Cardiac muscle cell (in vitro differentiated cells and primary cell): ENCODE data around the gene PPFIA4. TPM values are rescaled to one million over a fixed set of nuclear protein-coding genes. Genes with fewer than 3 reads are reported as not detected.

Experiments used
- DNase-seq, 2 donors: peaks; one replicate each; pipeline versions ENCODE4 v3.0.0 to v3.0.0-alpha.2; 2010 to 2017; ENCODE audit warnings: low read depth in 1 of 2, low spot score in 1 of 2
- H3K27ac ChIP-seq: fragments of 200-600 bp; sonication (generic); 2 replicates; pipeline ENCODE4 v1.5.1; 2016
- H3K27me3 ChIP-seq: fragments of 200-600 bp; sonication (generic); 2 replicates; pipeline ENCODE4 v1.6.0; 2016; ENCODE audit warnings: control low read depth
- H3K36me3 ChIP-seq: fragments of 200-600 bp; sonication (generic); 2 replicates; pipeline ENCODE4 v1.5.1; 2016; ENCODE audit warnings: control low read depth
- H3K4me1 ChIP-seq: fragments of 200-600 bp; sonication (generic); 2 replicates; pipeline ENCODE4 v1.8.1; 2017; ENCODE audit warnings: low read depth, mild to moderate bottlenecking, mixed run types
- H3K4me3 ChIP-seq: fragments of 200-600 bp; sonication (generic); 2 replicates; pipeline ENCODE4 v1.5.1; 2016; ENCODE audit warnings: mild to moderate bottlenecking
- H3K9me3 ChIP-seq: fragments of 200-600 bp; sonication (generic); 2 replicates; pipeline ENCODE4 v1.5.1; 2017; ENCODE audit warnings: low read depth, mild to moderate bottlenecking, control low read depth
- polyA plus RNA-seq: library from polyadenylated mRNA; unstranded; fragments of >200 nt; fragmentation: Nextera tagmentation; extraction: Ambion mirVana; gene quantifications from 2 replicates; pipeline ENCODE4 v1.2.1, GENCODE V29; 2016
- total RNA-seq: library from RNA; depleted of rRNA; stranded (reverse); fragments of >200 nt; gene quantifications from 2 replicates; pipeline ENCODE4 v1.2.3, GENCODE V29; 2016
- TF ChIP-seq, protein P1 (sequence below): IDR thresholded peaks from 2 replicates; pipeline ENCODE4 v1.5.1; 2012; ENCODE audit warnings: low read depth, mild to moderate bottlenecking, low read length

Gene PPFIA4
- total and polyA plus RNA-seq, 2 experiments from 2014 or later, result 97.5 to 207 TPM

DNA sequence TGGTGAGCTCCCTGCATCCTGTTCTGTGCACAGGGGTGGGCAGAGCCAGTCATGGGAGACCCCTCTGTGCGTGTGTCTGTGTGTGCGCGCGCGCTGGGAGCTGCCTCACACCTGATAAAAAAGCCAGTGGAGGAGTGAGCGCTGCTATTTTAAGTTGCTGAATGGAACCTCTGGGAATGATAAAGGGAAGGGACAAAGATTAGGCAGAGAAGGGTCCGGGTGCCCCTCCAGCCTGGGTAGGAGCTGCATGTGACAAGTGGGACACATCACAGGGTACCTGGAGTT lies 102.1 kb downstream of the PPFIA4 start:
- no peak for DNase-seq
- TF ChIP-seq, protein P1, sequence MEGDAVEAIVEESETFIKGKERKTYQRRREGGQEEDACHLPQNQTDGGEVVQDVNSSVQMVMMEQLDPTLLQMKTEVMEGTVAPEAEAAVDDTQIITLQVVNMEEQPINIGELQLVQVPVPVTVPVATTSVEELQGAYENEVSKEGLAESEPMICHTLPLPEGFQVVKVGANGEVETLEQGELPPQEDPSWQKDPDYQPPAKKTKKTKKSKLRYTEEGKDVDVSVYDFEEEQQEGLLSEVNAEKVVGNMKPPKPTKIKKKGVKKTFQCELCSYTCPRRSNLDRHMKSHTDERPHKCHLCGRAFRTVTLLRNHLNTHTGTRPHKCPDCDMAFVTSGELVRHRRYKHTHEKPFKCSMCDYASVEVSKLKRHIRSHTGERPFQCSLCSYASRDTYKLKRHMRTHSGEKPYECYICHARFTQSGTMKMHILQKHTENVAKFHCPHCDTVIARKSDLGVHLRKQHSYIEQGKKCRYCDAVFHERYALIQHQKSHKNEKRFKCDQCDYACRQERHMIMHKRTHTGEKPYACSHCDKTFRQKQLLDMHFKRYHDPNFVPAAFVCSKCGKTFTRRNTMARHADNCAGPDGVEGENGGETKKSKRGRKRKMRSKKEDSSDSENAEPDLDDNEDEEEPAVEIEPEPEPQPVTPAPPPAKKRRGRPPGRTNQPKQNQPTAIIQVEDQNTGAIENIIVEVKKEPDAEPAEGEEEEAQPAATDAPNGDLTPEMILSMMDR, result no peak
- peak overlapping the region; percentile 50 for H3K27ac ChIP-seq
- no peaks in the 10 kb centered on the region for H3K9me3 ChIP-seq
- no peaks in the 10 kb centered on the region for H3K27me3 ChIP-seq
- peak overlapping the region; percentile 34 for H3K4me3 ChIP-seq
- no peaks in the 10 kb centered on the region for H3K36me3 ChIP-seq
- H3K4me1 ChIP-seq, result peaks cover 54% of the 10 kb centered on the region

Other genes with a start within 250 kb of the PPFIA4 start
- 108 and 165 TPM in 2 replicates for gene KDM5B, start 218.1 kb upstream of the PPFIA4 start, total RNA-seq
- gene KDM5B, start 218.1 kb upstream of the PPFIA4 start, polyA plus RNA-seq, result 141 and 210 TPM in 2 replicates
- gene PCAT6, start 215.5 kb upstream of the PPFIA4 start, total RNA-seq, result 17.7 and 19.8 TPM in 2 replicates
- gene PCAT6, start 215.5 kb upstream of the PPFIA4 start, polyA plus RNA-seq, result 67.4 and 92.9 TPM in 2 replicates
- 2.9 and 6.4 TPM in 2 replicates for gene RABIF, start 137.3 kb upstream of the PPFIA4 start, total RNA-seq
- gene RABIF, start 137.3 kb upstream of the PPFIA4 start, polyA plus RNA-seq, result 7.7 and 22.6 TPM in 2 replicates
- gene KLHL12, start 99.3 kb upstream of the PPFIA4 start, total RNA-seq, result 24.4 and 39.3 TPM in 2 replicates
- 37.4 and 42.0 TPM in 2 replicates for gene KLHL12, start 99.3 kb upstream of the PPFIA4 start, polyA plus RNA-seq
- 105 and 188 TPM in 2 replicates for gene ADIPOR1, start 68.2 kb upstream of the PPFIA4 start, total RNA-seq
- gene ADIPOR1, start 68.2 kb upstream of the PPFIA4 start, polyA plus RNA-seq, result 130 and 211 TPM in 2 replicates
- 36.1 and 79.2 TPM in 2 replicates for gene CYB5R1, start 59.2 kb upstream of the PPFIA4 start, total RNA-seq
- gene CYB5R1, start 59.2 kb upstream of the PPFIA4 start, polyA plus RNA-seq, result 51.1 and 104 TPM in 2 replicates
- gene TMEM183A, start 19.1 kb upstream of the PPFIA4 start, total RNA-seq, result 67.1 and 109 TPM in 2 replicates
- 56.1 and 99.7 TPM in 2 replicates for gene TMEM183A, start 19.1 kb upstream of the PPFIA4 start, polyA plus RNA-seq
- gene MYOG, start 59.5 kb downstream of the PPFIA4 start, total RNA-seq, result 0.18 TPM in 1 of 2 replicates, not detected in the other
- gene MYOG, start 59.5 kb downstream of the PPFIA4 start, polyA plus RNA-seq, result 0.62 TPM in 1 of 2 replicates, not detected in the other
- 8.5 and 14.9 TPM in 2 replicates for gene ADORA1, start 101.2 kb downstream of the PPFIA4 start, total RNA-seq
- gene ADORA1, start 101.2 kb downstream of the PPFIA4 start, polyA plus RNA-seq, result 12.2 and 22.2 TPM in 2 replicates
- 0.53 and 1.4 TPM in 2 replicates for gene MYBPH, start 149.3 kb downstream of the PPFIA4 start, total RNA-seq
- gene MYBPH, start 149.3 kb downstream of the PPFIA4 start, polyA plus RNA-seq, result 0.86 and 2.1 TPM in 2 replicates
- 1.8 TPM in 1 of 2 replicates, not detected in the other for gene CHI3L1, start 160.2 kb downstream of the PPFIA4 start, total RNA-seq
- gene CHI3L1, start 160.2 kb downstream of the PPFIA4 start, polyA plus RNA-seq, result 1.4 TPM in 1 of 2 replicates, not detected in the other
- 0.03 TPM in 1 of 2 replicates, not detected in the other for gene CHIT1, start 203.2 kb downstream of the PPFIA4 start, total RNA-seq
- not detected in 2 replicates for gene CHIT1, start 203.2 kb downstream of the PPFIA4 start, polyA plus RNA-seq